OCI-LY3 (cell line): Measurements from ENCODE around the gene HMBS.

ENCODE experiments used
- H2AFZ ChIP-seq: fragments of 200-600, 300-600 bp; shearing (Covaris generic); 2 replicates; pipeline ENCODE4 v1.6.0; 2014; ENCODE audit warnings: antibody characterized with exemption, low read depth, low read length
- H3K27ac ChIP-seq: fragments of 200-600, 300-600 bp; sonication (generic); 2 replicates; pipeline ENCODE4 v1.5.1; 2014; ENCODE audit warnings: mild to moderate bottlenecking, low read length, moderate library complexity, mixed read lengths
- H3K27me3 ChIP-seq: fragments of 200-600, 300-600 bp; sonication (generic); 2 replicates; pipeline ENCODE4 v1.6.1; 2014; ENCODE audit warnings: low read depth, low read length, mixed read lengths
- H3K36me3 ChIP-seq: fragments of 200-600, 300-600 bp; sonication (generic); replicated peaks from 2 replicates; pipeline ENCODE3; 2014; ENCODE audit warnings: low read depth, low read length, mixed read lengths
- H3K4me1 ChIP-seq: fragments of 300-600, 200-600 bp; sonication (generic); 2 replicates; pipeline ENCODE4 v1.6.1; 2014; ENCODE audit warnings: low read length, mixed read lengths
- H3K4me2 ChIP-seq: fragments of 200-600, 300-600 bp; sonication (generic); 2 replicates; pipeline ENCODE4 v1.6.1; 2014; ENCODE audit warnings: low read length, mixed read lengths
- H3K4me3 ChIP-seq: fragments of 300-600, 200-600 bp; sonication (generic); 2 replicates; pipeline ENCODE4 v1.5.1; 2014; ENCODE audit warnings: antibody characterized with exemption, mild to moderate bottlenecking, low read length, moderate library complexity
- H3K79me2 ChIP-seq: fragments of 300-600, 200-600 bp; shearing (Covaris generic); 2 replicates; pipeline ENCODE4 v1.6.1; 2014; ENCODE audit warnings: mild to moderate bottlenecking, low read length, mixed read lengths
- H3K9ac ChIP-seq: fragments of 300-600, 200-600 bp; shearing (Covaris generic); 2 replicates; pipeline ENCODE4 v1.6.0; 2014; ENCODE audit warnings: mild to moderate bottlenecking, low read length, moderate library complexity
- H3K9me3 ChIP-seq: fragments of 200-600, 300-600 bp; shearing (Covaris generic); 2 replicates; pipeline ENCODE4 v1.6.1; 2014; ENCODE audit warnings: low read length, mixed read lengths; ENCODE audit not compliant: insufficient read depth
- H4K20me1 ChIP-seq: fragments of 200-600, 300-600 bp; sonication (generic); 2 replicates; pipeline ENCODE4 v1.6.1; 2016; ENCODE audit warnings: low read length, mixed read lengths; ENCODE audit not compliant: insufficient read depth
- EZH2phosphoT487 ChIP-seq: fragments of 200-600 bp; shearing (Covaris generic); IDR thresholded peaks from 2 replicates; pipeline ENCODE4 v1.6.1; 2018; ENCODE audit warnings: antibody characterized with exemption, mixed run types, low read depth
- TF ChIP-seq, protein P1 (sequence below): fragments of 200-600, 300-600 bp; sonication (generic); IDR thresholded peaks from 2 replicates; pipeline ENCODE4 v1.5.1; 2014; ENCODE audit warnings: antibody characterized with exemption, low read length, low read depth

HMBS gene

DNA sequence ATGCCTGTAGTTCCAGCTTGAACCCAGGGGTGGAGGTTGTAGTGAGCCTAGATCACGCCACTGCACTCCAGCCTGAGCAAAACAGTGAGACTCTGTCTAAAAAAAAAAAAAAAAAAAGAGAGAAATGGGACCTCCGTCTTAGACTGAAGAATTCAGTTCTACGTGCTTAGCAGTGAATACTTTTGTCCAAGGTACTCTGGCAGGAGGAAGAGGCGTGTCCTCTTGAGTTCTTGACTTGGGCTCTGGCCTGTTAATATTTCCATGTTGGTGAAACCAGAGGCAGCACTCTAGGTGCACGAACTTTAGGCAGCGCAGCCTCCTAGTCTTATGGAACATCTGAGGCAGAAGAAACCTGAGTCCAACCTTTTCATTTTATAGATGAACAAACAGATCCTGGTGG lies 2.4 kb downstream of the HMBS start:
- peaks cover 12% of the 10 kb centered on the region for H3K36me3 ChIP-seq
- H3K9me3 ChIP-seq: no peaks in the 10 kb centered on the region
- H3K4me2 ChIP-seq: no peak overlapping the region
- H3K9ac ChIP-seq: no peak overlapping the region
- peaks cover 20% of the 10 kb centered on the region for H3K4me1 ChIP-seq
- TF ChIP-seq, protein P1, sequence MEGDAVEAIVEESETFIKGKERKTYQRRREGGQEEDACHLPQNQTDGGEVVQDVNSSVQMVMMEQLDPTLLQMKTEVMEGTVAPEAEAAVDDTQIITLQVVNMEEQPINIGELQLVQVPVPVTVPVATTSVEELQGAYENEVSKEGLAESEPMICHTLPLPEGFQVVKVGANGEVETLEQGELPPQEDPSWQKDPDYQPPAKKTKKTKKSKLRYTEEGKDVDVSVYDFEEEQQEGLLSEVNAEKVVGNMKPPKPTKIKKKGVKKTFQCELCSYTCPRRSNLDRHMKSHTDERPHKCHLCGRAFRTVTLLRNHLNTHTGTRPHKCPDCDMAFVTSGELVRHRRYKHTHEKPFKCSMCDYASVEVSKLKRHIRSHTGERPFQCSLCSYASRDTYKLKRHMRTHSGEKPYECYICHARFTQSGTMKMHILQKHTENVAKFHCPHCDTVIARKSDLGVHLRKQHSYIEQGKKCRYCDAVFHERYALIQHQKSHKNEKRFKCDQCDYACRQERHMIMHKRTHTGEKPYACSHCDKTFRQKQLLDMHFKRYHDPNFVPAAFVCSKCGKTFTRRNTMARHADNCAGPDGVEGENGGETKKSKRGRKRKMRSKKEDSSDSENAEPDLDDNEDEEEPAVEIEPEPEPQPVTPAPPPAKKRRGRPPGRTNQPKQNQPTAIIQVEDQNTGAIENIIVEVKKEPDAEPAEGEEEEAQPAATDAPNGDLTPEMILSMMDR: no peak
- H4K20me1 ChIP-seq: peaks cover 3% of the 10 kb centered on the region; the same call in 1 of the 2 replicates
- no peak overlapping the region for H3K27ac ChIP-seq
- no peak overlapping the region for H2AFZ ChIP-seq
- no peaks in the 10 kb centered on the region for H3K27me3 ChIP-seq
- peaks cover 19% of the 10 kb centered on the region for H3K79me2 ChIP-seq
- H3K4me3 ChIP-seq: no peak overlapping the region

DNA sequence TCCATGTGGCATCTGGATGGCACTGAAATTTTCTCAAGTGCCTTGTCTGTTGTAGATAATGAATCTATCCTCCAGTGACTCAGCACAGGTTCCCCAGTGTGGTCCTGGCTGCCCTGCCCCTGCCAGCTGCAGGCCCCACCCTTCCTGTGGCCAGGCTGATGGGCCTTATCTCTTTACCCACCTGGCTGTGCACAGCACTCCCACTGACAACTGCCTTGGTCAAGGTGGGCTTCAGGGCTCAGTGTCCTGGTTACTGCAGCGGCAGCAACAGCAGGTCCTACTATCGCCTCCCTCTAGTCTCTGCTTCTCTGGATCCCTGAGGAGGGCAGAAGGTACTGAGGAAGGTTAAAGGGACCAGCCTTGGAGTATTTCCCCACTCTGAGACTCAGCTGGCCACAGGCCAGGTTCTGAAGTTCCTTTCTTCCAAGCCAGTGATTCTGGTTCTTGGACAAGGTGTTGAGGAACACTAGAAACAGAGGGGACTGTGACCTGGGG lies 3.1 kb downstream of the HMBS start:
- Histone ChIP-seq H2AFZ (no peak overlapping the region), H3K9me3 (no peaks in the 10 kb centered on the region), H4K20me1 (peaks cover 10% of the 10 kb centered on the region), H3K27ac (no peak overlapping the region), H3K4me2 (no peak overlapping the region), H3K79me2 (peaks cover 26% of the 10 kb centered on the region), H3K4me3 (no peak overlapping the region), H3K4me1 (peaks cover 26% of the 10 kb centered on the region), H3K27me3 (no peaks in the 10 kb centered on the region), H3K9ac (no peak overlapping the region), H3K36me3 (peaks cover 19% of the 10 kb centered on the region)
- no peak for TF ChIP-seq EZH2phosphoT487
- TF ChIP-seq, protein P1: no peak

DNA sequence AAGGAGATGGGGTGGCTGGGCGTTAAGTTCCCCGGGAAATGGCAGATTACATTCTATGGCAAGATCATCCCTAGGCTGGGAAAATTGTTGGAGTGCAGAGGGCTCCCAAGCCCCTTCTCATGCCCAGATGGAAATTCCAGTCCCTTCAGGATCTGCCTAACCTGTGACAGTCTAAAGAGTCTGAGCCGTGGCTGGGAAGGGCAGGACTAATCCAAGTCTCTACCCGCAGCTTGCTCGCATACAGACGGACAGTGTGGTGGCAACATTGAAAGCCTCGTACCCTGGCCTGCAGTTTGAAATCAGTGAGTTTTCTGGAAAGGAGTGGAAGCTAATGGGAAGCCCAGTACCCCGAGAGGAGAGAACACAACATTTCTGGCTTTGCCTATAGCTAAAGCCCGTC lies 3.7 kb downstream of the HMBS start:
- H3K9me3 ChIP-seq: no peaks in the 10 kb centered on the region
- no peak overlapping the region for H3K9ac ChIP-seq
- peaks cover 25% of the 10 kb centered on the region for H3K36me3 ChIP-seq
- H3K79me2 ChIP-seq: peaks cover 32% of the 10 kb centered on the region
- no peak overlapping the region for H3K27ac ChIP-seq
- H3K4me1 ChIP-seq: peaks cover 32% of the 10 kb centered on the region
- H3K4me3 ChIP-seq: no peak overlapping the region
- no peak overlapping the region for H3K4me2 ChIP-seq
- H2AFZ ChIP-seq: no peak overlapping the region
- H3K27me3 ChIP-seq: no peaks in the 10 kb centered on the region
- TF ChIP-seq, protein P1: no peak
- TF ChIP-seq EZH2phosphoT487: no peak
- peaks cover 16% of the 10 kb centered on the region for H4K20me1 ChIP-seq

DNA sequence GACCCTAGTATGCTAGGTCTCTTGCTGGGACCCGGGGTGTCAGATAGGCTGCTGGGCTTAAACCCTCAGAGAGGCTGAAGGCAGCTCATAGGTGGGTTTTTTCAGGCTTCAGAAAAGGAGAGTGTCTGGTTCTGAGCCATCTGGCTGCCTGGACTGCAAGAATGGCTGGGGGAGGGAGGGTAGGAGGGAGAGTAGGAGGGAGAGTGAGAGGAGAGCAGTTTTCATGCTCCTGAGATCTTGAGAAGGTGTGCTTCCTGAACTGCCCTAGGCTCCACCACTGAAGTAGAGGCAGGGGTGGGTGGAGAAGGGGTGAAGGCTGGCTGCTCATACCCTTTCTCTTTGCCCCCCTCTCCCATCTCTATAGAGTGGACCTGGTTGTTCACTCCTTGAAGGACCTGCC lies 4.6 kb downstream of the HMBS start:
- Histone ChIP-seq H3K79me2 (peaks cover 41% of the 10 kb centered on the region), H3K27me3 (no peaks in the 10 kb centered on the region), H3K36me3 (peaks cover 34% of the 10 kb centered on the region), H3K27ac (no peak overlapping the region), H3K9ac (no peak overlapping the region), H3K4me2 (no peak overlapping the region), H3K9me3 (no peaks in the 10 kb centered on the region), H3K4me3 (no peak overlapping the region), H2AFZ (no peak overlapping the region), H4K20me1 (peaks cover 25% of the 10 kb centered on the region), H3K4me1 (peaks cover 32% of the 10 kb centered on the region)
- no peak for TF ChIP-seq EZH2phosphoT487
- TF ChIP-seq, protein P1: no peak
